ENCODE data around the gene DDI2. TPM values are rescaled to one million over a fixed set of nuclear protein-coding genes. Genes with fewer than 3 reads are reported as not detected.

DDI2 gene
- total RNA-seq, 1 donor from 2014 or later: 8.4 TPM

- no peak for DNase-seq (ENCODE audit: low read depth)
- no peak overlapping the region for H3K4me3 ChIP-seq (ENCODE audit: low read depth, low read length)
- no peak for TF ChIP-seq CTCF (conservative IDR thresholded peaks at IDR 0.05; ENCODE audit: low read depth, low read length)
Observed at GRCh38 chr1:15609631-15610030, 7.6 kb upstream of the DDI2 start.

DNA sequence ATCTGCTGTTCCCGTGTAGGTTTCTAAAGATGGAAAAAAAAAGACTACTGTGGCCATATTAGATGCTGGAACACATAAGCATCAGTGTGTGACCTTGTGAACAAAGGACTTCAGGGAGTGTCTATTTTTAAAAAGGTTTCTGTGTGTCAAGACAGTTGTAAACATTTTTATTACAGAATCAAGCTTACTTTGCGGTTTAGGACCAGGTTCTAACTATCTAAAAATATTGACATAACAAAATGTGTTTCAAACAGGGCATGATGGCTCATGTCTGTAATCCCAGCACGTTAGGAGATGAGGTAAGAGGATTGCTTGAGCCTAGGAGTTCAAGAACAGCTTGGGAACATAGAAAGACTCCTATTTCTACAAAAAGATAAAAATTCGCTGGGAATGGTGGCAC lies 7.1 kb upstream of the DDI2 start:
- DNase-seq (ENCODE audit: low read depth): no peak
- no peak for TF ChIP-seq CTCF (conservative IDR thresholded peaks at IDR 0.05; ENCODE audit: low read depth, low read length)
- H3K4me3 ChIP-seq (ENCODE audit: low read depth, low read length): no peak overlapping the region

DNA sequence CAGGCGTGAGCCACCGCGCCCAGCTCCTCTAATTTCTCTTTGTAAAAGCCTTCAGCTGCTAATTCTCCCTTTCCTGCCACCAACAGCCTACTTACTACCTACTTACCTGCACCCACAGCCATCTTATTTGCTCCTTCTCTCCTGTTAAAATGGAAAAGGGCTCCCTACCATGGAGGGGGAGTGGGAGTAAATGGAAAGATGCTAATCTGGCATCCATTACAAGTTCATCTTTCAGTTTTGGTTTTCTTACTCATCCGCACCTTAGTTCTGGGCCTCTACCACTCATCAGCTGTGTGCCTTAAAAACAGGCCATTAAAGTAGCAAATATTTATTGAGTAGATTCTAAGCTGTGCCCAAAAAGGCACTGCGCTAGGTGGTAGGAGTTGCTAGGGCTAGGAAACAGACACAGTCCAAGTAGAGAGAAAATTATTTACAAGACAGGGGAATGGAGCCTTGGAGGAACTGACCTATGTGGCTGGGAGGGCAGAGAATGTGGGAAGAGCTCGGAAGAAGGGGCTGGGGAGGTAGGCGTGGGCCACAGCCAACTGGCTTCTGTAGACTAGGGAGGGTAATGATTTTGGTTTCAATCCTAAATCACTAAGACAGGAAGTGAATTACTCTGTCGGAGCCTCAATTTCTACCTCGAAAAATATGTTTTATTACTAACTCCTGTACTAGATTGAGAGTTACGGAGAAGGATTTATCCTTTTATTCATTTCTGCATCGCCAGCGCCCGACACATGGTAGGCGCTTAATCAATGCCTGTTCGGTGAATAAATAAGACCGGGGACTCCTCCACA lies 685 bp upstream of the DDI2 start:
- peak overlapping the region; percentile 59 for H3K4me3 ChIP-seq (ENCODE audit: low read depth, low read length)
- no peak for TF ChIP-seq CTCF (conservative IDR thresholded peaks at IDR 0.05; ENCODE audit: low read depth, low read length)
- DNase-seq (ENCODE audit: low read depth): no peak

- DNase-seq (ENCODE audit: low read depth): no peak
- no peak for TF ChIP-seq CTCF (conservative IDR thresholded peaks at IDR 0.05; ENCODE audit: low read depth, low read length)
- peak overlapping the region; percentile 94 for H3K4me3 ChIP-seq (ENCODE audit: low read depth, low read length)
Observed at GRCh38 chr1:15618077-15618654, 908 bp downstream of the DDI2 start.

GRCh38 chr1:15618655-15619525 lies 1.6 kb downstream of the DDI2 start:
- peak overlapping the region; percentile 94 for H3K4me3 ChIP-seq (ENCODE audit: low read depth, low read length)
- peak; percentile 41 for DNase-seq (ENCODE audit: low read depth)
- no peak for TF ChIP-seq CTCF (conservative IDR thresholded peaks at IDR 0.05; ENCODE audit: low read depth, low read length)

DNA sequence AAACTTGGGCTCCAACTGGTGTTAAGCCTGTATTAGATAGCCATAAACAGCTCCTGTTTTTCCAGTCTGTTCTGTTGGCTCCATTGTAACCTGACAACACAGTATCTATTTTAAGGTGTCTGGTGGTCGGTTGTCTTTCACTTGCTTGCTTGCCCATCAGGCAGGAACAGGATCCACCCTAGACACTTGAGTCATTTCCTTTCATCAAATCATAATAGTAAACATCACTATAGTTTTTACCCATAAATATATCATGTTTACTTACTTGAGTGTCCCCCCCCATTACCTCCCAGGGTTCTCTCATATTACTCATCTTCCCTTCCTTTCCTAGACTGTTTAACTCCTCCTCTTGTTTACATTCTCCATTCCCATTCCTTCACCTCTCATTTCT lies 2.9 kb downstream of the DDI2 start:
- TF ChIP-seq CTCF (conservative IDR thresholded peaks at IDR 0.05; ENCODE audit: low read depth, low read length): no peak
- no peak overlapping the region for H3K4me3 ChIP-seq (ENCODE audit: low read depth, low read length)
- DNase-seq (ENCODE audit: low read depth): no peak

Measured in epithelial cell of proximal tubule (primary cell).